MM.1S (cell line): ENCODE measurements around the gene CLIC5.

Source experiments
- DNase-seq: peaks from one replicate; pipeline ENCODE4 v3.0.0-alpha.2; 2015
- H2AFZ ChIP-seq: fragments of 300-600 bp; sonication (generic); 2 replicates; pipeline ENCODE4 v1.6.0; 2016; ENCODE audit warnings: antibody characterized with exemption, low read length
- H3F3A ChIP-seq: fragments of 300-600 bp; sonication (generic); 2 replicates; pipeline ENCODE4 v1.6.1; 2016; ENCODE audit warnings: mild to moderate bottlenecking, antibody characterized with exemption, low read length, moderate library complexity, mixed read lengths; ENCODE audit not compliant: insufficient read depth
- H3K27ac ChIP-seq: fragments of 300-600 bp; sonication (generic); 2 replicates; pipeline ENCODE4 v1.5.1; 2016; ENCODE audit warnings: mild to moderate bottlenecking, low read length
- H3K27me3 ChIP-seq: fragments of 300-600 bp; sonication (generic); replicated peaks from 2 replicates; pipeline ENCODE4 v1.6.0; 2016; ENCODE audit warnings: low read length; ENCODE audit not compliant: insufficient read depth
- H3K36me3 ChIP-seq: fragments of 300-600 bp; sonication (generic); replicated peaks from 2 replicates; pipeline ENCODE4 v1.6.1; 2016; ENCODE audit warnings: mild to moderate bottlenecking, low read length, mixed read lengths; ENCODE audit not compliant: insufficient read depth
- H3K4me1 ChIP-seq: fragments of 300-600 bp; sonication (generic); 2 replicates; pipeline ENCODE4 v1.6.1; 2016; ENCODE audit warnings: low read length, mixed read lengths
- H3K4me2 ChIP-seq: fragments of 300-600 bp; sonication (generic); 2 replicates; pipeline ENCODE4 v1.6.0; 2016; ENCODE audit warnings: low read depth, low read length
- H3K4me3 ChIP-seq: fragments of 300-600 bp; sonication (generic); 2 replicates; pipeline ENCODE4 v1.5.1; 2016; ENCODE audit warnings: low read length, mixed read lengths
- H3K79me2 ChIP-seq: fragments of 300-600 bp; sonication (generic); 2 replicates; pipeline ENCODE4 v1.6.1; 2016; ENCODE audit warnings: mixed run types, low read length, mixed read lengths
- H3K9ac ChIP-seq: fragments of 300-600 bp; sonication (generic); 2 replicates; pipeline ENCODE4 v1.6.1; 2016; ENCODE audit warnings: low read length, mixed read lengths
- H3K9me2 ChIP-seq: fragments of 300-600 bp; sonication (generic); replicated peaks from 2 replicates; pipeline ENCODE4 v1.6.1; 2016; ENCODE audit warnings: mild to moderate bottlenecking, low read length, mixed read lengths; ENCODE audit not compliant: insufficient read depth
- H3K9me3 ChIP-seq: fragments of 300-600 bp; sonication (generic); replicated peaks from 2 replicates; pipeline ENCODE4 v1.6.1; 2016; ENCODE audit warnings: mild to moderate bottlenecking, low read length, mixed read lengths; ENCODE audit not compliant: insufficient read depth
- H4K20me1 ChIP-seq: fragments of 300-600 bp; sonication (generic); 2 replicates; pipeline ENCODE4 v1.6.1; 2016; ENCODE audit warnings: mild to moderate bottlenecking, low read length, moderate library complexity, mixed read lengths; ENCODE audit not compliant: insufficient read depth
- CTCF ChIP-seq: fragments of 300-600 bp; sonication (generic); IDR thresholded peaks from 2 replicates; pipeline ENCODE4 v1.5.1; 2016; ENCODE audit warnings: antibody characterized with exemption, low read length, mixed read lengths
- EZH2 ChIP-seq: fragments of 300-600 bp; sonication (generic); optimal IDR thresholded peaks from 2 replicates; pipeline ENCODE3; 2017; ENCODE audit warnings: low read depth, mild to moderate bottlenecking, antibody characterized with exemption, low read length, mixed read lengths
- EZH2phosphoT487 ChIP-seq: fragments of 300-600 bp; sonication (generic); IDR thresholded peaks from 2 replicates; pipeline ENCODE4 v1.6.1; 2018; ENCODE audit warnings: antibody characterized with exemption, low read length

The CLIC5 gene

GRCh38 chr6:45900808-45901752 is 114.6 kb downstream of the CLIC5 start:
- no peak overlapping the region for H3K27ac ChIP-seq
- H3K27me3 ChIP-seq: no peaks in the 10 kb centered on the region
- H2AFZ ChIP-seq: no peak overlapping the region
- no peak overlapping the region for H3K9ac ChIP-seq
- H3K4me2 ChIP-seq: no peak overlapping the region
- no peak overlapping the region for H3K4me3 ChIP-seq
- no peak for DNase-seq
- no peaks in the 10 kb centered on the region for H4K20me1 ChIP-seq
- H3K9me3 ChIP-seq: no peaks in the 10 kb centered on the region
- H3K79me2 ChIP-seq: no peaks in the 10 kb centered on the region
- peaks cover 15% of the 10 kb centered on the region for H3K4me1 ChIP-seq
- H3K36me3 ChIP-seq: no peaks in the 10 kb centered on the region
- TF ChIP-seq CTCF (no peak), EZH2 (no peak), EZH2phosphoT487 (no peak)
- H3F3A ChIP-seq: no peaks in the 10 kb centered on the region
- no peaks in the 10 kb centered on the region for H3K9me2 ChIP-seq

GRCh38 chr6:45899683-45899946 is 116.0 kb downstream of the CLIC5 start:
- Histone ChIP-seq H3K4me3 (no peak overlapping the region), H3K27me3 (no peaks in the 10 kb centered on the region), H3K4me2 (no peak overlapping the region), H3K4me1 (peaks cover 15% of the 10 kb centered on the region), H2AFZ (no peak overlapping the region), H3K9me3 (no peaks in the 10 kb centered on the region), H3K9ac (no peak overlapping the region), H4K20me1 (no peaks in the 10 kb centered on the region), H3K36me3 (no peaks in the 10 kb centered on the region), H3F3A (no peaks in the 10 kb centered on the region), H3K79me2 (no peaks in the 10 kb centered on the region), H3K9me2 (no peaks in the 10 kb centered on the region), H3K27ac (no peak overlapping the region)
- DNase-seq: no peak
- TF ChIP-seq CTCF: no peak
- no peak for TF ChIP-seq EZH2
- no peak for TF ChIP-seq EZH2phosphoT487

GRCh38 chr6:45898941-45899682 is 116.5 kb downstream of the CLIC5 start:
- Histone ChIP-seq H3K79me2 (no peaks in the 10 kb centered on the region), H3K9me3 (no peaks in the 10 kb centered on the region), H3K9me2 (no peaks in the 10 kb centered on the region), H2AFZ (no peak overlapping the region), H3K27ac (no peak overlapping the region), H3F3A (no peaks in the 10 kb centered on the region), H4K20me1 (no peaks in the 10 kb centered on the region), H3K4me3 (no peak overlapping the region), H3K4me2 (no peak overlapping the region), H3K36me3 (no peaks in the 10 kb centered on the region), H3K27me3 (no peaks in the 10 kb centered on the region), H3K4me1 (peaks cover 15% of the 10 kb centered on the region), H3K9ac (no peak overlapping the region)
- TF ChIP-seq CTCF (no peak), EZH2 (no peak)
- no peak for DNase-seq
